HG03571 (cell line): ENCODE results near the gene FCMR.
"Not testable (repeated sequence)": the region's sequence is repeated elsewhere in the genome, so short reads cannot be mapped to it uniquely, and the experiment has no call there.

Experiments used
- ATAC-seq: cut with Tn5 transposase; IDR thresholded peaks from one replicate; pipeline ENCODE4 v1.9.1; 2021; ENCODE audit not compliant: unreplicated experiment

The FCMR gene

DNA sequence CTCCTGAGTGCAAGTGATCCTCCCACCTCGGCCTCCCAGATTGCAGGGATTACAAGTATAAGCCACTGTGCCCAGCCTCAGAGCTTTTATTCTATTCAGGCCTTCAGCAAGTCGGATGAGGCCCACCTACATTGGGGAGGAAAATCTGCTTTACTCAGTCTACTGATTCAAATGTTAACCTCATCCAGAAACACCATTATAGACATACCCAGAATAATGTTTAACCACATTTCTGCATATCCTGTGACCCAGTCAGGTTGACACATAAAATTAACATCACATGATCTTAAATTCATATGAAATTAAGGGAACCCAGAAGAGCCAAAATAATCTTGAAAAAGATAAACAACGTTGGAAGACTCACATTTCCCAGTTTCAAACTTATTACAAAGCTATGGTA lies 41.4 kb downstream of the FCMR start:
- ATAC-seq, result no peak

- no peak for ATAC-seq
Observed at GRCh38 chr1:206878456-206878855, 43.3 kb downstream of the FCMR start.

DNA sequence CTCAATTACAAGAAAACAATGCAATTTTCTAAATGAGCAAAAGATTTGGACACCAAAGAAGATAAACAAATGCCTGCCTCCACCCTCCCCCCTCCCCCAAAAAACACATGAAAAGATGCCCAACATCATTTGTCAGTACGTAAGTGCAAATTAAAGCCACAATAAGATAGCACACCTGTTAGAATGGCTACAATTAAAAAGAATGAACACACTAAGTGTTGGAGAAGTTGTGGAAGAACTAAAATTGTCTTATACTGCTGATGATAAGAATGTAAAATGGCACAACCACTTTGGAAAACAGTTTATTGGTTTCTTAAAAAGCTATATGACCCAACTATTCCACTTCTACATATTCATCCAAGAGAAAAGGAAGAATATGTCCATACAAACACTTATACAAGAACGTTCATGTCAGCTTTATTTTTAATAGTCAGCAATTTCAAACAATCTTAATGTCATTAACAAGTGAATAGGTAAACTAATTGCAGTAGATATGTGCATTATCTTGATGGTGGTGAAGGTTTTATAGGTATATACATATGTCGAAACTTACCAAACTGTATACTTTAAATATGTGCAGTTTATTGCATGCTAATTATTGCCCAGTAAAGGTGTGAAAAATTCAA lies 45.9 kb downstream of the FCMR start:
- no peak for ATAC-seq

DNA sequence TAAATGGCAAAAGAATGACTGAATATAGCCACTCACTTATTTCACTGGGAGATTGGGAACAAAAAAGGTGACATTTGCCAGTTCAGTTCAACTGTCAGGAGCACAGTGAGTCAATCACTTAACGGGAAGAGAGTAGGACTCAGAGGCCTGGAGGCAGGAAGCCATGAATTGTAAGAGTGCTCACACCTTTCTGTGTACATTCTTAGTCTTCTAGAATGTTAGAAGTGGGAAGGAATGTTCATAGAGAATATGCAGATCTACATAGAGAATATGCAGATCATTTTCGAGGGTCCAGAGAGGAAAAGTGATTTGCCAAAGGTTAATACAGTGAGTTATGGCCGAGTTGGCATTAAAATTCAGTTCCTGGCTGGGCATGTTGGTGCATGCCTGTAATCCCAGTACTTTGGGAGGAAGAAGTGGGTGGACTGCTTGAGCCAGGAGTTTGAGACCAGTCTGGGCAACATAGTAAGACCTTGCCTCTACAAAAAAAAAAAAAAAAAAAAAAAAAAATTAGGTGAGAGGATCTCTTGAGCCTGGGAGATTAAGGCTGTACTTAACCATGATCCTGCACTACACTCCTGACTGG lies 48.0 kb downstream of the FCMR start:
- no peak for ATAC-seq

DNA sequence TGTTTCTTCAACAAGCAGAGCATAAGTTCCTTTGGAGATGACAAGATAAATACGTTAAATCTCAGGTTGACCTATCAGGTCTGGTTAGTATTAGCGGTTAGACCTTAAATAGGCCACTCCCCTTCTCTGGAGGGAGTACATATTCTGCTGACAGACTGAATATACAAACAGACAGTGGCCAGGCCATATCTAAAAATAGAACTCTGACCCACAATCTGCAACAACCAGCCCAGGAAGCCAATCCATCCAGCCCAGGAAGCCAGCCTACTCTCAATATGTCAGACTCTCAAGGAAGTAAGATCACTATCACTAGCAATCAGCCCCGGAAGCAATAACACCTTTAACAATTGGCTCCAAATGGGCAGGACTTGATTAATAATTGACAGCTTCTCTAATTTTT lies 49.6 kb downstream of the FCMR start:
- ATAC-seq, result no peak

DNA sequence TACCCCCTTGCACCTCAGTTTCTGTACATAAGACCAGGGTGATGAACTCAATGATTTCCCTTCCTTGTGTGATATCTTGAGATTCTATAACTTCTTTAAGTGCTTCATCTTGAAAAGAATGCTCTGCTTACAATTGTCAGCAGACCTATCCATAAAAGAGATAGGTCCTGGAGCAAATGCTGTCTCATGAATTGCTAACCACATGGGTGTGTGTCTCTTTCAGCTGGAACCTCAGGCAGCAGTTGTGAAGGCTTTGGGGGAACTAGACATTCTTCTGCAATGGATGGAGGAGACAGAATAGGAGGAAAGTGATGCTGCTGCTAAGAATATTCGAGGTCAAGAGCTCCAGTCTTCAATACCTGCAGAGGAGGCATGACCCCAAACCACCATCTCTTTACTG lies 53.5 kb downstream of the FCMR start:
- ATAC-seq, result no peak

- no peak for ATAC-seq
Observed at GRCh38 chr1:206867716-206868115, 54.0 kb downstream of the FCMR start.

- no peak for ATAC-seq
Observed at GRCh38 chr1:206867239-206867638, 54.5 kb downstream of the FCMR start.

DNA sequence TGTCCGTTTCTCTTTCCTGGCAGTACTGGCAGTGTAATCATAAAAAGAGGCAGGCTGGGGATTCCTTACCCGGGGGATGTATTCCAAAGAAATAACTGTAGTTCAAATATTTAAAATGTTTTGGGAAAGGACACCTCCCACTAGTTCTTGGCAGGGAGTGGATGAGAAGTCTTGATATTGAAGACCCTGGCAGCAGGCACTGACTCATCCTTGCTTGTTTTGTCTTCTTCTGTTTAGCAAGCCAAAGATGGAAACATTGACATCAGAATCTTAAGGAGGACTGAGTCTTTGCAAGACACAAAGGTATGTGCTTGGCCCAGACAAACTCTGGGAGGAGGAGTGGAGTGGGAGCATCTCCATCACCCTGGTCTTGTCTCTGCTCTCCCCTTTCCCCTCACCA lies 55.7 kb downstream of the FCMR start:
- no peak for ATAC-seq

GRCh38 chr1:206864939-206865671 lies 56.6 kb downstream of the FCMR start, which contains the start of gene IL20:
Gene IL20 (plus strand): TSS chr1:206865623. CDS start chr1:206865853, 230 bp downstream.
- no peak for ATAC-seq

- ATAC-seq, result no peak
Observed at GRCh38 chr1:206863266-206863665, 58.5 kb downstream of the FCMR start.

- ATAC-seq, result no peak
Observed at GRCh38 chr1:206860165-206860564, 61.6 kb downstream of the FCMR start.

- no peak for ATAC-seq
Observed at GRCh38 chr1:206859082-206859521, 62.6 kb downstream of the FCMR start.

GRCh38 chr1:206856674-206857464 lies 64.9 kb downstream of the FCMR start:
- ATAC-seq, result no peak

GRCh38 chr1:206855859-206856258 lies 65.9 kb downstream of the FCMR start:
- no peak for ATAC-seq

DNA sequence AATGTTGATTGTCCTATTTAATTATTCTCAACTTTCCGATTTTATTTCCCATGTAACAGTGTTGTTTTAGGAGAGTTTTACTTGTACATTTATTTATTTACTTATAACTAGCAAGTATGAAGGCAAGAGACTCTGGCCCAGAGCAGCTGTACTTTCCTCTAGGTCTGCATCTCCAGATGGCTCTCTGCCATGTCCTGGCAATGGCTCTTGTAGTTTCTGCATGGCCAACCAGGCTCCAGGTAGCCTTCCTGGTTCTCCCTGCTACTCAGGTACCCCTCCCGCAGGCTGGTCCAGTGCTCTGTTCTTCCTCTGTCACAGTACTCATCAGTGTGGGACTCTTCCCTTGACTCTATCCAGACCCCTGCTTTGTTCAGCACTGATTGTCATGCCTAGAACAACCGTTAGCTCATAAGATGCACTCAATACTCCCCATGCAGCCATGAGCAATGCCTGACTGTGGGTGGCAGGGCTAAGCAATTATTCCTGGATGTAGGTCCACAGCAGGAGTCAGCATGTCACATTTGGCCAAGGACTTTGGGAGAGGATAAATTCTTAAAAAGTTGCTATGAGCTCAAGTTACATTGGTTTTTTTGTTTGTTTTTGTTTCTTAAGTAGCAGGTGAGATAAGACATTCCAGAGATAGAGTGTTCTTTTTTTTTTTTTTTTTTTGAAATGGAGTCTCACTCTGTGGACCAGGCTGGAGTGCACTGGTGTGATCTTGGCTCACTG lies 67.2 kb downstream of the FCMR start:
- no peak for ATAC-seq

GRCh38 chr1:206853696-206854095 lies 68.0 kb downstream of the FCMR start:
- not testable (repeated sequence) for ATAC-seq
